Stomach (tissue), 4 donors: Measurements from ENCODE around the gene CDSN.

Source experiments
- CTCF ChIP-seq, 7 experiments: fragments of 450-650 bp in 4 of 7; fragments of 200-600 bp in 3 of 7; sonication (generic) in 3 of 7; IDR thresholded peaks; one replicate each; pipeline ENCODE4 v1.5.1; 2016 to 2019; ENCODE audit warnings: antibody characterized with exemption in 7 of 7, control low read depth in 2 of 7, mild to moderate bottlenecking in 1 of 7
- POLR2A ChIP-seq, 4 donors: fragments of 450-650 bp; IDR thresholded peaks; one replicate each; pipeline ENCODE4 v1.6.1; 2016; ENCODE audit warnings: antibody characterized with exemption in 4 of 4, control low read depth in 2 of 4, mild to moderate bottlenecking in 1 of 4, moderate library complexity in 1 of 4
- POLR2AphosphoS5 ChIP-seq, 3 donors: sonication (generic); formaldehyde crosslinking; IDR thresholded peaks; one replicate each; pipeline ENCODE4 v1.6.1; 2016; ENCODE audit warnings: antibody characterized with exemption in 3 of 3

GRCh38 chr6:31107052-31107451 is 13.2 kb downstream of the CDSN start:
- TF ChIP-seq POLR2A (IDR thresholded peaks at IDR 0.05) (no peak), POLR2AphosphoS5 (IDR thresholded peaks at IDR 0.05) (no peak), CTCF (IDR thresholded peaks at IDR 0.05) (no peak)
